Measurements from ENCODE around the gene SCIN.

SCIN gene

DNA sequence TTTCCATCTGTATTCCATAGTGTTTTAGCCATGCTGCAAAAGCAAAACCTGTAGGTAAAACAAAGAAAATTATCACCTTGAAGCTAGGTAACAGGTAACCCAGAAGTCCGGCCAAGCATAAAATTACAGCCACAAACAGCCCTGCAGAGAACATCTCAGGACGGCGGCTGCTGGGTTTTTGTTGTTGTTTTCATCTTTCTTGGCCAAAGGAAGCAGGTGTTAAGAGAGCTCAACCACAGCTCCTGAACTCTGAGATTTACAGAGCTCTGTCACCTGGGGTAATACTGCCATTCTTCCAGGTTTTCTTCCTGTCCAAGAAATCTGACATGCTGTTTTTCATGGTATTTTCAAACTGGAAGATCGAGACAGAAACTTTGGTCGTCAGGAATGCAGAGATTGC lies 847 bp upstream of the SCIN start:
- DNase-seq = no peak

DNA sequence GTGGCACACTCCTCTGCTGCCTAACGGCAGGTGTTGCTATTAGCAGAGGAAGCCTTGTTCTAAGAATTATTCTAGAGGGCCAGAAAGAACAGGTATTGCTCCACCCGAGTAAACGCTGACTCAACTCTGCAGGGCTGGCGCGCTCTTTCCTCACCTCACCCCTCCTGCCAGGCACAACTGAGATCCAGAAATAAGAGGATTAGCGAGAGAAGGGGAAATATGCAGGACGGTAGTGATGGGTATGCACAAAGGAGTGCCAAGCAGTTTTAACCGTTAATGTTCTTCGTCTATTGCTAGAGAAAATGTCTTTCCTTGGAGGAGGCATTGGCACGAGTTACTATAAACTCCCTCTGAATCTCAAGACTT lies 369 bp upstream of the SCIN start:
- DNase-seq = no peak

DNA sequence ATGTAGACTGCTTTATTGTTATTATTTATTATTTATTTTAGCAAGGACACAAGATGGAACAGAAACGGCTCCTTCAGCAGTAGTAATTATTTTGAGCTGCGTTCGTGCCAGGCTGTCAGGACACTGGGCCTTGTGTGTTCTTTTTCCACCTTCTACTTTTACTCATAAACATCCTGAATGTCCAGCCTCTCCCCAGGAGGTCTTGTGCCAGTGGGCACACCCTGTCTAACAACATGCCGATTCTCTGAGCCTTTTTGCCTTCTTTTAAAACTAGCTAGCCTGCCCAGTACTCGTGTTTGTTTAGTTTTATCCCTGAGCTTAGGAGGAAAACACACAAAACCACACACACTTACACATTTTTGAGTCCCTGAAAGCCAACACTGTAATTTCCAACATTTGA lies 1.2 kb downstream of the SCIN start:
- no peak for DNase-seq

DNA sequence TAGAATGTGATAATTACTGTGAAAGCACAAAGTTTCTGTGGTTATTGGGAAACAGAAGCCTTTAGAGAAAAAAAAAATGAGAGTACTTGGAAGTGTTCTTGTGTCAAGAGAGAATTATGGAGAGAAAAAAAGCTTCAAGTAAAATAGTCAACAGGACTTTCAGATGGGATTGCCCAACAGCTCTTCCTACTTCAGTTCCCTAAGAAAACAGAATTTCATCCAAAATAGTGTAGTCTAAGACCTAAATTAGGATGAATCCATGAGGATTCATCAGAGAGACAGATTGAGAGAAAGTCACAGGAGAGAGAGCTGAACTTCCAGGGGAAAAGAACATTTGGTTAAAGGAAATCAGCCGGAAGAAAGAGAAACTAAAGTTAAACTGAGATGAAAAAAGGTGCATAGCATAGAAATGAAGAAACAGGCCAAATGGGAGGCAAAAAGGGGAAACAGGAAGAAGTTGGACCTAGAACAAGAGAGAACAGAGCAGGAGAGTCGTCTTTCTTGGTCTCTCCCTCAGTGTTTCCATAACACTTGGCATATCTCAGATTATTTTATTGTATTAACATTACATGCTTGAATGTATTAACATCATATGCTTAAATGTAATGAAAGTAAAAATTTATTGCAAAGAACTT lies 2.5 kb downstream of the SCIN start:
- no peak for DNase-seq

DNA sequence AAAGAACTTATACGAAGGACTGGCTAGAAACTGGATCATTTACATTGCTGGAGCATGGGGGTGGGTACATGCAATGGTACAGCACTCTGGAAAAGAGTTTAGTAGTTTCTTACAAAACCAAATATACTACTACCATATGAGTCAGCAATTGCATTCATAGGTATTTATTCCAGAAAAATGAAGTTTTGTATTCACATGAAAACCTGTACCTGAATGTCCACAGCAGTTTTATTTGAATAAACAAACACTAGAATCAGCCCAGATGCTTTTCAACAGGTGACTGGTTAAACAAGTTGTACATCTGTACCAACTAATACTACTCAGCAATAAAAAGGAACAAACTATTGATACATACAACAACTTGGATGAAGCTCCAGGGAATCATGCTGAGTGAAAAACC lies 3.4 kb downstream of the SCIN start:
- no peak for DNase-seq

DNA sequence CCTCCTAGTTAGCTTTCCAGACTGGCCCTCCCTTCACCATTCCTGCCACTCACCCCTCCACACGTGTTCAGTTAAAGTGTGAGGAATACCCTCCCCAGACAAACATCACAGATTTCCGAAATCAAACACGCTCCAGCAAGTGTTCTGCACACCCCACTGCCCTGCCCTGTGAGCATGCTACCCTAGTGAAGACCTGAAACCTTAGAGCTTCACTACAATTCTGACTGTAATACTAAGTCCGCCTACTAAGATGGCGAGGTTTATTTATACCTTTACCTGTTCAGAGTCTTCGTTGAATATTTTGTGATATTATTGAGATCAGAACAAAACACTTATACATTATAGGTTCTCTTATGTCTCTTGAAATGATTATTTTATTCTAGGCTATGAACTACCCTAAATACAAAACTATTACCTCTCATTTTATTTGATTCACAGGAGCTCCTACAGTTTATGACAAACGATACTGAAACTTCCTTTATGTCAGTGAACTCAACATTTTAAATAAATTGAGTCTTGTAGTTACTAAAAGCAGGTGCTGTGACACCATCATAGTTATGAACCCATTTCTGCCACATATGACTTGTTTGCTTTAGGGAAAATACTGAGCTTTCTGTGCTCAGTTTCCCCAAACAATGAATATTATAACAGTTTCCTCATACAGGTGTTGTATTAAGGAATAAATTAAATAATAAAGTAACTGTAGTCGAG lies 8.6 kb downstream of the SCIN start:
- no peak for DNase-seq

DNA sequence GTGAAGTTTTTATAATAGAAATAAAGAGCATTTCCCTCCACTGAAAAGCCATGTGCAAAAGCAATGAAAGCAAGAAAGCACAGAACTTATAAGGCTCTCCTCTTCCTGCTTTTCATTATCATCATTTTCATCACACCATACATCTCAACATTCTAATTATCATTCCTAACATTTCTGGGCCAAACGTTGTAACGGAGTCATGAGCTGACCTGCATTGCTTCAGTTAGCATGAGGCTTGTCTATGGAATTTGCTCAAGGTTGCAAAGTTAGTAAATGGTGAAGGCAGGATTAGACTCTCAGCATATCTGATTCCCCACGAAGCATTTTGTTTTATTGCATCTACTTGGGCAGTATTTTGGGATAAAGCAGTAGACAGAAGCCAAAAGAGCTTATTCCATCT lies 11.4 kb downstream of the SCIN start:
- no peak for DNase-seq

DNA sequence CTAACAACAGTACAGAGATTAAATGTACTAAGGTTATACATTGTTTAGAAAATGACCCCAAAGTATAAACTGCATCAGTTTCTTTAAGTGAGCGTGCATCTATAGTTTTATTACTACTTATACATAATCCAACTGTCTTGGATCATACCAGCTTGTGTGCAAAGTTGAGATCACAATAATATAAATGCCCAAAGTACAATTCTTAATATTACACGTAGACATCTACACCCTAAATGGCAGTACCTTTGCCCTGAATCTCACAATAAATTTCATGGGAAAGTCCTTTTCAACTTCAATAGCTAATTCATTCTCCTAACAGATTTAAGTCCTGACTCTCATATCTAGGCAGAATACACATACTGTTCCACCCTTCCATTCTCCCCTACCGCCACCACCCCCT lies 11.8 kb downstream of the SCIN start:
- DNase-seq = no peak

DNA sequence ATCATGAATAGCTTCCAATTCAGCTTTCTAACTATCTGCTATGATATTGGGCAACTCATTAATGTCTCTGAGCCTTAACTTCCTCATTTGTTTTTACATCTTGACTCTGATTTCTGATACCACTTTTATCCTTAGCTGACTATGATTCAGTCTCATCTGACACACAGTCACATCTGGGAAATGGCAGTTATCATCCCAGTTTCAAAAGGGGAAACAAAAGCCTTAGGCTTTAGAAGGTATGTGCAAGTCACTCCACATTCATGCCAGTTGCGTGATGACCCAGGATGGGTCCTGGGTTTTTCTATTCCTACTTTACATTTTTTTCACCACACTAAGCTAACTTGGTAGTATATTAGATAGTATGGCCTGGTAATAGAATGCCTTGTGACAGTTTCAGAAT lies 12.7 kb downstream of the SCIN start:
- no peak for DNase-seq

DNA sequence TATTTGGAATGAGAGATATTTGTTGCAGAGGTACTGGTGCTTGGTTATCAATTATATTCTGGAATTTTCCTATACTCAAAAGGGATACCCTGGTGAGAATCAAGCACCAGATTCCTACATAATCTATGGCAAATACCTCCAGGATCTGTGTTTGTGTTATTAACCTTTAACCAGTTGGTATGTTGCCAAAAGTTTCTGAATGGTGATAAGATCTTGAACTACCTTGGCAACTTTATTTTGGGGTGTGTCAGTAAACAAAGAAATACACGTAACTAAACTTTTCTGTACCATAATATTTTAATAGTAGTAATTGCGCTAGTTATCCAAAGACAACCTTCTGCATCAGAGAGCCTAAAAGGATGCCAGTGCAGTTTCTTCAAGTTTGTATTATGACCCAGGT lies 13.4 kb downstream of the SCIN start:
- no peak for DNase-seq

DNA sequence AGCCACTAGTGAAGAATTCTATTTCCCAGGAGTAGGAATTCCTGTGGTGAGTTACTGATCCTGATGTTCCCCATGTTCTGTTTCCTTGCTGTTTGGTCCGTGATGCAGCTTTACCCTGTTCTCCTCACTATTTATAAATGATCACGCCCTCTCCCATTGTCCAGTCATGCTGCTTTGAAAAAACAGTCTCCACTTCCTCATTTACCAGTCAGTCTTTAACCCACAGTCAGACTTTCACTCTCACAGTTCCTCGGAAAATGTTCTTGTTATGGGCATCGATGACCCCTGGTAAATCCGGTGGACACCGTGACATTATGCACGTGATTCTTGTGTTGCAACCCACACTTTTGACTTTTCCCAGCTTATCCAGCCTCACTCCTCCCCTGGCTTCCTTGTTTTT lies 14.4 kb downstream of the SCIN start:
- no peak for DNase-seq

DNA sequence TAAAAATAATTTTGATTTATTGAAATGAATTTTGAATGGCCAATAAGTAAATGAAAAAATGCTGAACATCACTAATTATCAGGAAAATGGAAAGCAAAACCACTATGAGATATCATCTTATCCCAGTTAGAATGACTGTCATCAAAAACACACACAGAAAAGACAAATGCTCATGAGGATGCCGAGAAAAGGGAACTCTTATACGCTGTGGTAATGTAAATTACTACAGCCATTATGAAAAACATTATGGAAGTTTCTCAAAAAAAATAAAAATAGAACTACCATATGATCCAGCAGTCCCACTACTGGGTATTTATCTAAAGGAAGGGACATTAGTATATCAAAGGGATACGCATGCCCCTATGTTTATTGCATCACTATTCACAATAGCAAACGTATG lies 15.8 kb downstream of the SCIN start:
- DNase-seq = no peak

DNA sequence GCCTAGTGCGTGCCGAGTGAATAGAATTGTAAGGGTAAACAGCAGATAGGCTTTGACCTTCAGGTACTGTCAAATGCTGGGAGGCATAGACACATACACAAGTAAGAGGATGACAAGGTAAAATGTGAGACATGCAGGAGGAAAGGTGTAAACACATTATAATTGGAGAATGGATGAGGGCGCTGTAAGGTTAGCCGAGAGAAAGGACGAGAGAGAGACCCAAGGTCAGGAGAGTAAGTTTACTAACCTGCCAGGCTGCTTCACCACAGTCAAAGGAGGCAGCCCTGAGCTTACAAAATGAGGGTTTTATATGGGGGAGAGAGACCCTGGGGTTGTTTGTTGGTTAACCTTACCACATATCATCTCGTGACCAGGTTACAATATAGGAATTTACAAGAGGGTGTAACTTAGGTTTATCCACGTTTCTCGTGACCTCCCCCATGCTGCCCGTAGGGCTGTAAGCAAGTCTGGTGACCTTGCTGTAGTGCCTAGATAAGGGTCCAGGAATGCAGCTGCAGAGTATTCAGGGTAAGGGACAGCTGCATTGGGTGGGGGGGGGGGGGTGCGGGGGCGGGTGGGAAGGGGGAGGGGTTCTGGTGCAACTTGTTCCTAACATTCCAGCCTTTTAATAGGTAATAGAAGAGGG lies 17.9 kb downstream of the SCIN start:
- no peak for DNase-seq

DNA sequence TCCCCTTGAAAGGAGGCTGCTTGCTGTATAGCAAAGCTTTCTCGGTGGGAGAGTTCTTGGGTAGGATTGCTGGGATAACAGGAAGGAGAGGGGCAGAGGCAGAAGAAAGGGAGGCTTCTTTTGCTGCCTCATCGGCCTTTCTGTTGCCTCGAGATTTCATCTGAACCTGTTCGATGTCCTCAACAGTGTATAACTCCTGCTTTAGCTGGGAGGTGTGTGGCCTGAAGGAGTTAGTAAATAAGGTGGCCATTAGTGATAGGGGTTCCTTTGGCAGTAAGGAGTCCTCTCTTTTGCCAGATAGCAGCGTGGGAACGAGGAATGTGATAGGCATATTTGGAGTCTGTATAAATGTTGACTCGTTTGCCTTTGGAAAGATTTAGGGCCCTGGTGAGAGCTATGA lies 20.0 kb downstream of the SCIN start:
- no peak for DNase-seq

DNA sequence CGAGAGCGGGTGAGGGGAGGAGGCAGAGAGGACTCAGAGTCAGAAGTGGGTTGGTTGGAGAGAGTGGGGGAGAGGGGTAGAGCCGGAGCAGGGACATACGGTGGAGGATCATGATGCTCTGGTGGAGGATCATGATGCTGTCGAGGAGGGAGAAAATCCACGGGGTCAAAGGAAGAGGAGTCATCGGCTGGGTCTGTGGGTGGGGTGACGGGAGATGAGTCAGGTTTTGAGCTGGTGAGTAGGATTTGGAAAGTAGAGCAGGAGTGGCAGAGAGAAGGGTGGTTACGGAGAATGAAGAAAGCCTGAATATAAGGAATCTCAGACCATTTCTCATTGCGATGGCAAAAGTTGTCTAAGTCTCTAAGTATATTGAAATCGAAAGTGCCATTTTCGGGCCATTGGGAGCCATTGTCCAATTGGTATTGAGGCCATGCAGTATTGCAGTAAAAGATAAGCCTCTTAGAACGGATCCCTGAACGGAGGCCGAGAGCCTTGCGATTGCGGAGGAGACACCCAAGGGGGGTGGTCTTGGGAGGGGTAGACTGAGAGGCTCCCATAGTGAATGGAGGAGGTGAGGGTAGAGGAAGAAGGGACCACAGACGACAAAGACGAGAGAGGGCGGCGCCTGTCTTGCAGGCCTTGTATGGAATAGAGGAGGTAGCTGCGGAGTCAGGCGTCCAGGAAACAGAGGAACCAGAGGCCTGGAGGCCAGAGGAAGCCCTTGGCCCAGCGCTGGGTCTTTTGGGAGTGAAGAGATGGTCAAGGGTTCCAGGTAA lies 23.8 kb downstream of the SCIN start:
- no peak for DNase-seq

DNA sequence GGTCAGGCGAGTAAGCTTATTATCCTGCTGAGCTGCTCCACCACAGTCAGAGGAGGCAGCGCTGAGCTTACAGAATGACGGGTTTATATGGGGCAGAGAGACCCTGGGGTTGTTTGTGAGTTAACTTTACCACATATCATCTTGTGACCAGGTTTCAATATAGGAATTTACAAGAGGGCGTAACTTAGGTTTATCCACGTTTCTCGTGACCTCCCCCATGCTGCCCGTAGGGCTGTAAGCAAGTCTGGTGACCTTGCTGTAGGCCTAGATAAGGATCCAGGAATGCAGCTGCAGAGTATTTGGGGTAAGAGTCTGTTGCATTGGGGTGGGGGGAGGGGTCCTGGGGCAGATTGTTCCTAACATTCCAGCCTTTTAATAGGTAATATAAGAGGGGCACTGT lies 24.6 kb downstream of the SCIN start:
- no peak for DNase-seq

DNA sequence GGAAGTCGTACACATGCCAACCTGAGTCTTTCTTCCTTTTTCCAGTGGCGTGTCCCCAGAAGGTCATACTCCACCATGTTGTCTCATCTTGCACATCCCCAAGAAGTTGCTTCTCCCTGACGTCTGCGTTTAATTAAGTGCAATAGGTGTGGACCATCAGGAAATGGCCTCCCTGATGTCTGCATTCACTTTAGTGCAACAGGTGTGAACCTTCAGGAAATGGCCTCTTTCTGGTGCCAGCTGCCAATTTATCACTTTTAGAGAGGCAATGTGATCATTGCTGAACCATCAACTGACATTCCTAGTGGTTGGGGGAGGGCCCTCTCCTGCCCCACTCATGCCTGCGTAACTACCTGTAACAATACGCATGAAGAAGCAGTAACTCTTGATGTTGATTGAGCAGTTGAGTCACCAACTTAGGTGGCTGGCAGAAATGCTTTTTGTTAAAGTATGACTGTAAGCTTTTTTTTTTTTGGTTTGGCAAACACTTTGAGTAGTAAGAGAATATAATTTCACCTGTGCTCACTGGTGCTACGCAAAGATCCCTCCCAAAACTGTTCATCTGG lies 25.8 kb downstream of the SCIN start:
- no peak for DNase-seq

DNA sequence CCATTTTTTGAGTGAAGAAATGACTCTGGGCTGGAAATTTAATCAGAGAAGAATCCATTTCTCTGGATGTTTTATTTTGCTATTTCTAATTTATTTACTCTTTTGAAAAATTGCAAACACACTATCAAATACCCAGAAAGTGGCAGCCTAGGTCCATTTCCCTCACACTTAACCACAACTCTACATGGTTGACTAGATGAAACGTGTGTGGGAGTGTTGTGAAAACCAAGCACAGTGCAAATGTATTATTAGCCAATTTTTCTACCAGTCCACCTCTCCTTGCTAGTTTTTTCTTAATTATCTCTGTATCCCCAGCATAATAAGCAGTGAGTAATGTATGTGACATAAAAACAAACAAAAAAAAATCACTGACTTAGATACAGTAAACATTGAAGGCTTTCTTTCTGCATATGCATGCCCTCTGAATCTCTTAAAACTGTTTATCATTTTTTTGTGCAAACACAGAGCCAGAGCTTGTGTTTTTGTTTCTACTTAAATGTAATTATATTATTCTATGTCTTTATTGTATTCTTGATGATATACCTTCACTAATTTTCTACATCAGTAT lies 30.9 kb downstream of the SCIN start:
- no peak for DNase-seq

DNA sequence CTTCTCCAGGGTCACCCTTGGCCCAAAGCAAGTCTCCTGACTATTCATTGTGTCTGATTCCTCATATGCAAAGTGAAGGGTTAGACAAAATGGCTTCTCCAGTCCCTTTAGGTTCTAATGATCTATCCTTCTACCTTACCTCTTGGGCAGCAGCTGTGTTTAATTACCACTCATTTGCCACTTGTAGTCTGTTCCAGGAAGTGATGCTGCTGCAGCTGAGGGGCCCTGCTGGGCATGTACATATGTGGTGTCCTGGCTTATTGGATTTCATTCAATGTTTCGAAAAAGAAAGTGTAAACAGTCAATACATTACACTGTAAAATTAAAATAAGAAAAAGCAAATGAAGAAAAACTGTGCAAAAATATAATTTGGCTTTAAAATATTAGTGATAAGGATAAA lies 36.6 kb downstream of the SCIN start:
- peak; percentile 54 for DNase-seq

DNA sequence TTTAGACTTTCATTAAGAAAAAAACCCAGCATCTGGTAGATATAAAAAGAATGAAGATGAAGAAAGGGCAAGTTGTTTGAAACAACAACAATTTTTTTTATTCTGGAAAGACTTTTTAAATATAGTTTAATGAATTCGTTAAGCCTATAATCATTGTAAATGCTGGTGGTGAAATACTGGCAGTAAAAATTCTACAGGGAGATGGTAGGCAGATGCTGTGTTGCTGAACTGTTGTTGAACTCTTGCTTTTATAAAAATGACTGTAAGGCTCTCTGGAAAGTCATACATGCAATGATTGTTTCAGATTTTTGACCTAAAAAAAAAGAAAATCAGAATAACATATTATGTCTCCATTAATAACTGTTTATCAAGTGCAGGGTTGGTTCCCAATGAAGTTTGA lies 39.0 kb downstream of the SCIN start:
- no peak for DNase-seq

DNA sequence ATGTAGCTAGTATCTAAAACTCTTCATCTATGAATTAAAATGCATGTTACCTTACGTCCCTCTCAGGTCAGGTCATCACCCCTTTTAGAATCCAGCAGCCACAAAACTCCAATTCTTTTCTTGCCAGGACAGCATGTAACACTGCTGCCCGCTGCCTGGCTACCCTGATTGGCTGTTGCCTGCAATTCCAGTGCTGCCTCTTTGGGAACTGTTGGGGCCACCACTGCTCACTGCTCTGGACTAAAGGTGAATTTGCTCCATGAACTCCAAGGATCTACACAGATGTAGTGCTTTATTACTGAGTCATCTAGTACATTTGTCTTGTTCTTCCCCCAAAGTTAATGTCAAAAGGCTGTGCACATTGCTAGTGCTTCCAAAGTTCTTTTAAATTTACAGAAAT lies 40.4 kb downstream of the SCIN start:
- DNase-seq = no peak

DNA sequence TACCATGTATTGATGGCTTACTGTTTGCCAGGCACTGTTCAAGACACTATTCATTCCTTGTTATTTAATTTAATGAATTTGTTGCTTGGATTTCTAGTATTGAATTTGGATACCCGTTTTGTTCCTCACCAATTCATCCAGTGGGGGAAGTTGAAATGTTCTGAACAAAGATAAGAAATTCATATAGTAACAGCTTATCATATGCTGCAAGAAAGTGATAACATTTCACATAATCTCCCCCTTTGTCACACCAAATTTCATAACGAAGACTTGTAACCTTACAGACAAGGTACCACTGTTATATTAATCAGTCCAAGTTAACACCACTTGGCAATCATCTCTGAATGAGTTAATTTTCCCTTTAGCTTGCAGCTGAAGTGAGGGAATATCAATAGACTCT lies 42.1 kb downstream of the SCIN start:
- no peak for DNase-seq

DNA sequence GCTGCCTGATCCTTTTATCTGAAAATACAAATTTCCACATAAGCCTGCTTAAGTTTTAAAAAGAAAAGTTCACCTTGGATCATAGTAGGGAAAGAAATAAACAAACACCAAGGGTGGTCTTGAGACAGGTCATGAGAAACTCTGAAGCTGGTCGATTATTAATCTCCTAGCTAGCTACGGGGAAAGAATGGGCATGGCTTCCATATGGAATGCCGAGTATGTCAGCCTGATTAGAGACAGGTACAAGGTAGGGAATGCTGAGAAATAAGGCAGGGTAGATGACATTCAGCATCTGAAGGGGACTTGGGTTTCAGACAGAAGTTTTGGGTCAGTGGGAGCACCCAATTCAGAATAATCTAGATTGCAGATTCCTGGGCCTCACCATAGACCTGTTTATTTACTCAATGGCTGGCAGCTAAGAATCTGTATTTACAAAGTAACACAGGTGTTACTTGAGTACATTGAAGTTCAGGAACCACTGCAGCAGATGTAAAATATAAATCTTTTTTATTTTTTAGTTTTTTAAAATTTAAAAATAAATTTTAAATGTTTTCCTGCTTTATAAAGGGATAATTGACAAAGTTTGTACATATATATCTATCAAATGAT lies 49.0 kb downstream of the SCIN start:
- DNase-seq = no peak
